ENCODE data around the gene ADAMTS3. TPM values are rescaled to one million over a fixed set of nuclear protein-coding genes. Genes with fewer than 3 reads are reported as not detected.

ADAMTS3 gene
- total RNA-seq, 1 donor from 2014 or later = 0.10 TPM

GRCh38 chr4:72302981-72303704 lies 265.9 kb downstream of the ADAMTS3 start:
- Mint-ChIP-seq H3K27me3 (ENCODE audit: unreplicated experiment) (peaks cover 4% of the 10 kb centered on the region), H3K27ac (ENCODE audit: unreplicated experiment) (no peak overlapping the region), H3K36me3 (ENCODE audit: unreplicated experiment) (no peaks in the 10 kb centered on the region), H3K4me3 (ENCODE audit: unreplicated experiment) (no peak overlapping the region), H3K4me1 (ENCODE audit: low read depth, unreplicated experiment) (no peaks in the 10 kb centered on the region), H3K9me3 (ENCODE audit: unreplicated experiment) (no peaks in the 10 kb centered on the region)
- DNase-seq = peak; percentile 38
- peak; percentile 84 for TF ChIP-seq CTCF (IDR thresholded peaks at IDR 0.05; ENCODE audit: partially characterized antibody, unreplicated experiment)

GRCh38 chr4:72301759-72302158 lies 267.3 kb downstream of the ADAMTS3 start:
- Mint-ChIP-seq H3K27me3 (ENCODE audit: unreplicated experiment) (peaks cover 4% of the 10 kb centered on the region), H3K4me1 (ENCODE audit: low read depth, unreplicated experiment) (no peaks in the 10 kb centered on the region), H3K4me3 (ENCODE audit: unreplicated experiment) (no peak overlapping the region), H3K27ac (ENCODE audit: unreplicated experiment) (no peak overlapping the region), H3K36me3 (ENCODE audit: unreplicated experiment) (no peaks in the 10 kb centered on the region), H3K9me3 (ENCODE audit: unreplicated experiment) (no peaks in the 10 kb centered on the region)
- no peak for TF ChIP-seq CTCF (IDR thresholded peaks at IDR 0.05; ENCODE audit: partially characterized antibody, unreplicated experiment)
- DNase-seq = no peak

GRCh38 chr4:72300126-72300525 lies 268.9 kb downstream of the ADAMTS3 start:
- no peaks in the 10 kb centered on the region for H3K4me1 Mint-ChIP-seq (ENCODE audit: low read depth, unreplicated experiment)
- no peaks in the 10 kb centered on the region for H3K9me3 Mint-ChIP-seq (ENCODE audit: unreplicated experiment)
- no peak for DNase-seq
- no peak overlapping the region for H3K4me3 Mint-ChIP-seq (ENCODE audit: unreplicated experiment)
- H3K27ac Mint-ChIP-seq (ENCODE audit: unreplicated experiment) = no peak overlapping the region
- H3K27me3 Mint-ChIP-seq (ENCODE audit: unreplicated experiment) = peaks cover 2% of the 10 kb centered on the region
- TF ChIP-seq CTCF (IDR thresholded peaks at IDR 0.05; ENCODE audit: partially characterized antibody, unreplicated experiment) = no peak
- no peaks in the 10 kb centered on the region for H3K36me3 Mint-ChIP-seq (ENCODE audit: unreplicated experiment)

GRCh38 chr4:72295966-72296557 lies 273.0 kb downstream of the ADAMTS3 start:
- Mint-ChIP-seq H3K27me3 (ENCODE audit: unreplicated experiment) (no peaks in the 10 kb centered on the region), H3K27ac (ENCODE audit: unreplicated experiment) (no peak overlapping the region), H3K9me3 (ENCODE audit: unreplicated experiment) (no peaks in the 10 kb centered on the region), H3K4me3 (ENCODE audit: unreplicated experiment) (no peak overlapping the region), H3K4me1 (ENCODE audit: low read depth, unreplicated experiment) (no peaks in the 10 kb centered on the region), H3K36me3 (ENCODE audit: unreplicated experiment) (no peaks in the 10 kb centered on the region)
- TF ChIP-seq CTCF (IDR thresholded peaks at IDR 0.05; ENCODE audit: partially characterized antibody, unreplicated experiment) = peak; percentile 59
- DNase-seq = no peak

- H3K4me3 Mint-ChIP-seq (ENCODE audit: unreplicated experiment) = no peak overlapping the region
- H3K9me3 Mint-ChIP-seq (ENCODE audit: unreplicated experiment) = no peaks in the 10 kb centered on the region
- H3K27ac Mint-ChIP-seq (ENCODE audit: unreplicated experiment) = no peak overlapping the region
- TF ChIP-seq CTCF (IDR thresholded peaks at IDR 0.05; ENCODE audit: partially characterized antibody, unreplicated experiment) = no peak
- H3K36me3 Mint-ChIP-seq (ENCODE audit: unreplicated experiment) = no peaks in the 10 kb centered on the region
- H3K27me3 Mint-ChIP-seq (ENCODE audit: unreplicated experiment) = no peaks in the 10 kb centered on the region
- no peak for DNase-seq
- H3K4me1 Mint-ChIP-seq (ENCODE audit: low read depth, unreplicated experiment) = no peaks in the 10 kb centered on the region
These were observed 278.3 kb downstream of the ADAMTS3 start for GRCh38 chr4:72290737-72291136.
